Melanocyte of skin (primary cell): Measurements from ENCODE around the gene GPBAR1. TPM values are rescaled to one million over a fixed set of nuclear protein-coding genes. Genes with fewer than 3 reads are reported as not detected.

Experiments
- total RNA-seq, 2 donors: library from RNA; depleted of rRNA; stranded (reverse); fragments of >200 nt; gene quantifications; 2 replicates each; pipeline ENCODE4 v1.2.3, GENCODE V29; 2012

The GPBAR1 gene
- total RNA-seq = under 1 TPM in 1 of 2 donors, not detected in 1; under 0.01 TPM

DNA sequence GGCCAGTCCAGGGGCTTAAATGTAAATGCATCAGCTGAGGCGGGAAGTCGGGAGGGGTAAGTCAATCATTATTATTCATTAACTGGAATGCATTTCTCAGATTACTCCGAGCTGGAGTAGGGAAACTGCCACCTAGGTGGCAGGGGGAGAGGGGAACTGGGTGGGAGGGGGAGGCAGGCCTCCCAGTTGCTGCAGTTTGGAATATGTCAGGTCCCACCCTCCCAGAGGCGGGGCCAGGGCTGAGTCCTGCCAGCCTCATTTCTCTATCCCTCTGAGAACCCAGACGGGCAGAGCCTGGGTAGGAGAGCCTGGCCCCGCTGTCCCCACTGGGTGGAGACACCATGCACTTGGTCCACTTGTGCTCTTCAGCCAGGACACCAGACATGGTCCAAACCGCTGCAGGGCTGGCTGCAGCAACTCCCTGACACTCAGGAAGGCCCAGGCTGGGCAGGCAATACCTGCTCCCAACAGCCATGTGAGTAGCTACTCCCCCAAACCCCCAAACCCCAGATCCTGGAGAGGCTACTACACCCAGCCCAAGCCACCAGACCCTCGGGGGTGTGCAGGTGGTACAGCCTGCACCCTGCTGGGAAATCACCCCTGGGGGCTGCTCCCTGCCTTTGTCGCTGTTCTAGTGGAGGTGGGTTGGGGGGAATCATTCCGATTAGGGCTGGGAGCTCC lies at the start of gene GPBAR1:
TSS of gene GPBAR1 (plus strand) at position 274 of the 681 bp plus-strand sequence. CDS start 1,710 bp downstream, outside the sequence.

DNA sequence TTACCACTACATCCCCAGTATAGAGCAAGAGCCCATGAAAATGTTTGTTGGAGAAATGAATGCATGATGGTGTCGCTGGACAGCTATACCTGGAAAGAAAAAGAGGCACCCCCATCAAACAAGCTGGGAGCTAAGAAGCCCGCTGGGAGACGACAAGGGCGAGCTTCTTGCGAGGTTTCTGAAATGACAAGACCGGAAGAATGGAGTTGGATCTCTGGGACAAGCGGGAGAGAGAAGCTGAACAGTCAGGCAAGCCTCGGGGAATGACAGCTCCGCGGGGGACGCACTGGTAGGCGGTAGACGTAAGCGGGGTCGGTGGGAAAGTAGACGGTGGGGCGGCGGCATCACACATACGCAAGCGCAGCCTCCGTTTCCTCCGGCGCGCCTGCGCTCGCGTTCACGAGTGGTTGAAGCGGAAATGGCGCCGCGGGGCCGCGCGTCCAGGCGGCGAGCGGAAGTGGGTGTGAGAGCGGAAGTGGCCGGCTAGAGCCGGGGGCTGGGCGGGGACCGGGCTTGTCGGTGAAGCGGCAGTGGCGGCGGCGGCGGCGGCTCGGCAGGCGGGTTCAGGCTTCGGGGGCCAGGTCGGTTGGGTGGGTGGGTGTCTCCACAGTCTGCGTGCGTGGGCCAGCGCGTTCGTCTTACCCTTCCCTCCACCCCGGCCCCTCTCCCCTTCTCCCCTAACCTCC lies 44.0 kb upstream of the GPBAR1 start, which contains the start of gene ARPC2:
TSS of gene ARPC2 (plus strand) at position 516 of the 686 bp plus-strand sequence. CDS start 282 bp downstream, outside the sequence.

GRCh38 chr2:218269900-218270720 lies 9.3 kb downstream of the GPBAR1 start, which contains the start of the genes AAMP and PNKD:
Gene AAMP (minus strand): TSS chr2:218270137. CDS start chr2:218270086, 51 bp downstream.
Gene PNKD (plus strand): TSS chr2:218270519. CDS start chr2:218270536, 17 bp downstream.

GRCh38 chr2:218292048-218293014 lies 31.5 kb downstream of the GPBAR1 start, which contains the start of gene TMBIM1:
Gene TMBIM1 (minus strand): TSS chr2:218292503. CDS start chr2:218282141, 10,362 bp downstream.

Other genes starting within 250 kb of the GPBAR1 start
- gene RUFY4, start 191.8 kb upstream of the GPBAR1 start, total RNA-seq = not detected
- gene CXCR2, start 135.0 kb upstream of the GPBAR1 start, total RNA-seq = not detected
- gene CXCR1, start 94.1 kb upstream of the GPBAR1 start, total RNA-seq = not detected
- 100 to 1,000 TPM; 233 to 312 TPM for gene ARPC2, start 43.8 kb upstream of the GPBAR1 start, total RNA-seq
- 100 to 1,000 TPM in 1 of 2 donors, 10 to 100 TPM in 1; 85.0 to 131 TPM for gene AAMP, start 9.1 kb downstream of the GPBAR1 start, total RNA-seq
- gene PNKD, start 9.5 kb downstream of the GPBAR1 start, total RNA-seq = 10 to 100 TPM; 38.3 to 42.3 TPM
- 100 to 1,000 TPM; 209 to 266 TPM for gene TMBIM1, start 31.5 kb downstream of the GPBAR1 start, total RNA-seq
- gene CATIP, start 95.8 kb downstream of the GPBAR1 start, total RNA-seq = under 1 TPM in 1 of 2 donors, not detected in 1; 0.33 TPM
- gene SLC11A1, start 121.3 kb downstream of the GPBAR1 start, total RNA-seq = under 1 TPM; under 0.01 to 0.34 TPM
- 10 to 100 TPM; 26.6 to 27.9 TPM for gene CTDSP1, start 138.9 kb downstream of the GPBAR1 start, total RNA-seq
- not detected for gene VIL1, start 158.1 kb downstream of the GPBAR1 start, total RNA-seq